Loucy (cell line): ENCODE results near the gene TCL1A.

ENCODE experiments used
- H2AFZ ChIP-seq: fragments of 200-600 bp; sonication (generic); 2 replicates; pipeline ENCODE4 v1.6.0; 2016; ENCODE audit warnings: antibody characterized with exemption, mild to moderate bottlenecking, low read length, moderate library complexity
- H3F3A ChIP-seq: fragments of 200-600 bp; 2 replicates; pipeline ENCODE4 v1.6.0; 2016; ENCODE audit warnings: antibody characterized with exemption, low read depth, mild to moderate bottlenecking
- H3K27me3 ChIP-seq: fragments of 200-600 bp; sonication (generic); 2 replicates; pipeline ENCODE4 v1.6.1; 2014; ENCODE audit warnings: low read length, mild to moderate bottlenecking; ENCODE audit not compliant: insufficient read depth, poor library complexity, severe bottlenecking
- H3K36me3 ChIP-seq: fragments of 200-600 bp; sonication (generic); 2 replicates; pipeline ENCODE4 v1.6.1; 2016; ENCODE audit warnings: low read length; ENCODE audit not compliant: insufficient read depth
- H3K4me1 ChIP-seq: fragments of 200-600 bp; sonication (generic); 2 replicates; pipeline ENCODE4 v1.5.1; 2014; ENCODE audit warnings: low read length, mild to moderate bottlenecking; ENCODE audit not compliant: insufficient read depth, poor library complexity, severe bottlenecking
- H3K4me2 ChIP-seq: fragments of 200-600 bp; sonication (generic); 2 replicates; pipeline ENCODE4 v1.6.0; 2014; ENCODE audit warnings: antibody characterized with exemption, low read length, low read depth, mild to moderate bottlenecking; ENCODE audit not compliant: poor library complexity, severe bottlenecking
- H3K4me3 ChIP-seq: fragments of 200-600 bp; sonication (generic); 2 replicates; pipeline ENCODE4 v1.5.1; 2014; ENCODE audit warnings: low read length, mild to moderate bottlenecking, mixed read lengths; ENCODE audit not compliant: poor library complexity, severe bottlenecking
- H3K79me2 ChIP-seq: fragments of 200-600 bp; sonication (generic); 2 replicates; pipeline ENCODE4 v1.6.1; 2014; ENCODE audit warnings: low read length; ENCODE audit not compliant: insufficient read depth
- H3K9ac ChIP-seq: fragments of 200-600 bp; sonication (generic); 2 replicates; pipeline ENCODE4 v1.6.0; 2014; ENCODE audit warnings: mild to moderate bottlenecking, low read depth, low read length, moderate library complexity; ENCODE audit not compliant: poor library complexity, severe bottlenecking
- H3K9me2 ChIP-seq: fragments of 200-600 bp; sonication (generic); replicated peaks from 2 replicates; pipeline ENCODE4 v1.6.1; 2016; ENCODE audit warnings: low read depth, low read length, mixed read lengths
- H3K9me3 ChIP-seq: fragments of 200-600 bp; sonication (generic); 2 replicates; pipeline ENCODE4 v1.6.1; 2014; ENCODE audit warnings: mild to moderate bottlenecking, antibody characterized with exemption, low read length, low read depth; ENCODE audit not compliant: insufficient read depth
- H4K20me1 ChIP-seq: fragments of 200-600 bp; sonication (generic); 2 replicates; pipeline ENCODE4 v1.6.0; 2014; ENCODE audit warnings: antibody characterized with exemption, low read length, mild to moderate bottlenecking; ENCODE audit not compliant: insufficient read depth, poor library complexity, severe bottlenecking
- CTCF ChIP-seq: fragments of 200-600 bp; sonication (generic); conservative IDR thresholded peaks from 2 replicates; pipeline ENCODE4 v1.5.1; 2014; ENCODE audit warnings: mild to moderate bottlenecking, antibody characterized with exemption, low read length
- EZH2phosphoT487 ChIP-seq: fragments of 200-600 bp; IDR thresholded peaks from 2 replicates; pipeline ENCODE4 v1.6.1; 2018; ENCODE audit warnings: antibody characterized with exemption, mild to moderate bottlenecking, moderate library complexity, borderline replicate concordance

Gene TCL1A

GRCh38 chr14:95699412-95699811 is 14.5 kb downstream of the TCL1A start:
- TF ChIP-seq CTCF (no peak), EZH2phosphoT487 (no peak)
- H3K4me2 ChIP-seq: no peak overlapping the region
- H2AFZ ChIP-seq: no peak overlapping the region
- no peak overlapping the region for H3K9ac ChIP-seq
- H4K20me1 ChIP-seq: no peaks in the 10 kb centered on the region
- peaks cover 12% of the 10 kb centered on the region for H3K4me1 ChIP-seq
- H3K27me3 ChIP-seq: no peaks in the 10 kb centered on the region
- no peaks in the 10 kb centered on the region for H3F3A ChIP-seq
- H3K36me3 ChIP-seq: no peaks in the 10 kb centered on the region
- no peak overlapping the region for H3K4me3 ChIP-seq
- no peaks in the 10 kb centered on the region for H3K9me2 ChIP-seq
- no peaks in the 10 kb centered on the region for H3K9me3 ChIP-seq
- no peaks in the 10 kb centered on the region for H3K79me2 ChIP-seq

GRCh38 chr14:95698287-95698686 is 15.6 kb downstream of the TCL1A start:
- no peak for TF ChIP-seq CTCF
- no peak for TF ChIP-seq EZH2phosphoT487
- no peaks in the 10 kb centered on the region for H3K36me3 ChIP-seq
- H3F3A ChIP-seq: no peaks in the 10 kb centered on the region
- no peak overlapping the region for H3K4me3 ChIP-seq
- no peak overlapping the region for H3K9ac ChIP-seq
- H3K9me3 ChIP-seq: no peaks in the 10 kb centered on the region
- H3K79me2 ChIP-seq: no peaks in the 10 kb centered on the region
- H2AFZ ChIP-seq: peak overlapping the region; percentile 10; the same call in 1 of the 2 replicates
- no peak overlapping the region for H3K4me2 ChIP-seq
- no peaks in the 10 kb centered on the region for H3K9me2 ChIP-seq
- H3K4me1 ChIP-seq: peaks cover 6% of the 10 kb centered on the region
- no peaks in the 10 kb centered on the region for H3K27me3 ChIP-seq
- no peaks in the 10 kb centered on the region for H4K20me1 ChIP-seq

GRCh38 chr14:95697764-95698163 is 16.2 kb downstream of the TCL1A start:
- Histone ChIP-seq H3K4me1 (peaks cover 6% of the 10 kb centered on the region), H3K79me2 (no peaks in the 10 kb centered on the region), H3F3A (no peaks in the 10 kb centered on the region), H4K20me1 (no peaks in the 10 kb centered on the region), H3K4me3 (no peak overlapping the region), H3K9ac (no peak overlapping the region), H3K36me3 (no peaks in the 10 kb centered on the region), H3K27me3 (no peaks in the 10 kb centered on the region), H3K9me3 (no peaks in the 10 kb centered on the region), H3K9me2 (no peaks in the 10 kb centered on the region), H3K4me2 (no peak overlapping the region), H2AFZ (peak overlapping the region; percentile 10; the same call in 1 of the 2 replicates)
- TF ChIP-seq EZH2phosphoT487 (no peak), CTCF (no peak)
